IPS-18c (cell line): ENCODE data around the gene SPEF1.

Experiments
- H3K4me3 ChIP-seq: 2 replicates; pipeline ENCODE4 v1.7.0; 2013; ENCODE audit warnings: low read depth, mild to moderate bottlenecking, low read length, moderate library complexity; ENCODE audit not compliant: insufficient read depth
- H3K9me3 ChIP-seq: one replicate; pipeline ENCODE4 v1.6.1; 2013; ENCODE audit warnings: mild to moderate bottlenecking, low read length, moderate library complexity; ENCODE audit not compliant: control insufficient read depth, insufficient read depth

The SPEF1 gene

DNA sequence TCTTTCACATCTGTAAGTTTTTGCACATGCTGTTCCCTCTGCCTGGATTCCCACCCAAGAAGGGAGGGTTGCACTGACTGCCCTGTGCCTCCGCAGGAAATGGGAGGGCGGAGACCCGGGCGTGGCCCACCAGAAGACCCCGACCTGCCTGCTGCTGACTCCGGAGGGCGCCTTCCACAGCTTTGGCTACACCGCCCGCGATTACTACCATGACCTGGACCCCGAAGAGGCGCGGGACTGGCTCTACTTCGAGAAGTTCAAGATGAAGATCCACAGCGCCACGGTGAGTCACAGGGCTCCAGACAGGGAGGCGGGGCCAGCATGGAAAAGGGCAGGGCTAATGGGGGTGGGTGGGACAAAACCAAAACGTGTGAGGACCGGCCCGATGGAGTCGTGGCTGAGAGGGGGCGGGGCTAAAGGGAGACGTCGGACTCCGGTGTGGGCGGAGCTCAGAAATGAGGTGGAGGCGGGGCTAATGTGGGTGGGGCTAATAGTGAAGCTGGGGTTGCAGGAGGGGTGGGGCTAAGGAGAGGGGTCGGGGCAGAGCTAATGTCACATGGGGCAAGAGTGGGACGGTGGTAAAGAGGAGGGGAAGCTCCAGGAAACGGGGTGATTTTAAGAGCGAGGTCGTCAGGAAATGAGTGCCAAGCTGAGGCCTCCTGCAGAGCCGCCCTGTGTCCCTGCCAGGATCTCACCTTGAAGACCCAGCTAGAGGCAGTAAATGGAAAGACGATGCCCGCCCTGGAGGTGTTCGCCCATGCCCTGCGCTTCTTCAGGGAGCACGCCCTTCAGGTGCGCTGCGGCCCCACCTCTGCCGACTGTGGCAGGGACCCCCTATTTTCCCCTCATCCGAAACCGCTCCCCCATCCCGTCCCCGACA, 36.2 kb downstream of the SPEF1 start:
- H3K4me3 ChIP-seq = peak overlapping the region; percentile 69
- H3K9me3 ChIP-seq = peaks cover 2% of the 10 kb centered on the region

DNA sequence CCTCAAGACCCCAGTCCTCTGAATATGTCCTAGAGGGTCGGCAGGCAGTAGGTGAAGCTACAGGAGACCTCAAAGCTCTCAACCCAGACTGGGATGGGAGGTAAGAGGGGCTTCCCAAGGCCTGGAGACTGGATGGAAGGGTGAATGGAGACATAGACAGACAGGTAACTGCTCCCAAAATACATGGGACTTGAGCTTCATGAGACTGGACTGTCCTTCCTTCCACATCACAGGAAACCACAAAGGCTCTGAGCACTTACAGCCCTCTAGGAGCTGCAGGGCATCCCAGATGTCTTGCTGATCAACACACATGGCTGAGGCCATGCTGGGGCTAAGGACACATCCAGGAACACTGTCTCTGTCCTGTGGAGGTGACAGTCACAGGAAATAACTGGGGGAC, 37.2 kb downstream of the SPEF1 start:
- Histone ChIP-seq H3K4me3 (no peak overlapping the region), H3K9me3 (peaks cover 2% of the 10 kb centered on the region)

DNA sequence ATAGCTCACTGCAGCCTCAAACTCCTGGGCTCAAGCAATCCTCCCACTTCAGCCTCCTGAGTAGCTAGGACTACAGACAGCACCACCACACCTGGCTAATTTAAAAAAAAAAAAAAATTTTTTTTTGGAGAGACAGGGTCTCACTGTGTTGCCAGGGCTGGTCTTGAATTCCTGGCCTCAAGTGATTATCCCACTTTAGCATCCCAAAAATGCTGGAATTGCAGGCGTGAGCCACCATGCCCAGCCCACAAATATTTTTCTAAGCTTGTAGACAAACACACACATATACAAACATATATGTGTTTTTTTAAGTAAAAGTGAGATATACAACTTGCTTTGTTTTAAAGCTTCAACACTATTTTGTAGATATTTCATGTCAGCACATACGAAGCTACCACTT, 38.0 kb downstream of the SPEF1 start:
- no peak overlapping the region for H3K4me3 ChIP-seq
- peaks cover 2% of the 10 kb centered on the region for H3K9me3 ChIP-seq

DNA sequence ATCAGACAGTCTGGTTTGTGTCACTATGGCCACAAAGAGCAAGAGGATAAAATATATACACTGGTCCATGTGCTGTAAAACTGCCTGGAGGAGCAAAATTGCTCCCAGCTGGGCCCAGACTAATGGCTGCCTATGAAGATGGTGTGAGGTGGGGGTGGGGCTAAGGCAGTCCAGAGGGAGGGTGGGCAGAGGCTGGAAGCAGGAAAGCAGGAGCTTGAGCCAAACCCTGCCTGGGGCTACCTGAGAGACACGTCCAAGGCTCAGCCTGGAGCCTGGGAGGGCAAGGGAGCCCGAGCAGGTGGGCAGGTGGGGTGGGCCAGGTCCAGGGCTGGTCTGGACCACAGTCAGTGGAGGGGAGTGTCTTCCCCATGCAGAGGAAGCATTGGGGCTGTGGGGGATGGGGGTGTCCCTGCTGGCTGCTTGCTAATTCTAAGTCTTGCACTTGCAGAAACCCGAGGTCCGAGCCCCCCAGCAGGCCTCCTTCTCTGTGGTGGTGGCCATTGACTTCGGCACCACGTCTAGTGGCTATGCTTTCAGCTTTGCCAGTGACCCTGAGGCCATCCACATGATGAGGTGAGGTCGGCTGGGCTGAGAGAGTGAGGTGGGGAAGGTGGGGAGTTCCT, 39.3 kb downstream of the SPEF1 start:
- H3K4me3 ChIP-seq = no peak overlapping the region
- peaks cover 2% of the 10 kb centered on the region for H3K9me3 ChIP-seq

DNA sequence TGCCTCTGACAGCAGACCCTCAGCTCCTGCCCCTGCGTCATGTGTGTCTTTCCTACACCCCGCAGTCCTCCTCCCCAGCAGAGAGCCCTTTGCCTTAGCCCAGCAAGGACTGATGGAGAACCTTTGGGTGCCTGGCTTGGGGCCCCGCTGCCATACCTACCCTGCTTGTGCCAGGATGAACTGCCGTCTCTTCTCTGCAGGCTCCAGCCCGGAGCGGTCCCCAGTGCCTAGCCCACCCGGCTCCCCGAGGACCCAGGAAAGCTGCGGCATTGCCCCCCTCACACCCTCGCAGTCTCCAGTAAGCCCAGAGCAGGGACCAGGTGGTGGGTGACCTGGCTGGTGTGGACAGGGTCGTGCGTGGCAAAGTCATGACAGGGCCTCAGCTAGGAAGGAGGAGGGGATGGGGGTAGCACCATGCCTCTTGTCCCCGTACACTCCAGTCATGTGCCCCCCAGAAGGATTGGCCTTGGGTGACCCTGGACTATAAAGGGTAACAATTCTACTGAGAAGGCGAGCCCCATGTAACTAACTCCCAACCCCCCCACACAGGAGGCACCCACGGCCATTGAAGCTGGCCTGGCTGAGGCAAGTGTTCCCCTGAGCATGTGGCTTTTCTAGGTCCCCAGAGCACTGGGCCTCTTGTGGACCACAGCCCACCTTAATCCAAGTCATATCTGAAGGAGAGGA, 40.5 kb downstream of the SPEF1 start:
- peaks cover 2% of the 10 kb centered on the region for H3K9me3 ChIP-seq

DNA sequence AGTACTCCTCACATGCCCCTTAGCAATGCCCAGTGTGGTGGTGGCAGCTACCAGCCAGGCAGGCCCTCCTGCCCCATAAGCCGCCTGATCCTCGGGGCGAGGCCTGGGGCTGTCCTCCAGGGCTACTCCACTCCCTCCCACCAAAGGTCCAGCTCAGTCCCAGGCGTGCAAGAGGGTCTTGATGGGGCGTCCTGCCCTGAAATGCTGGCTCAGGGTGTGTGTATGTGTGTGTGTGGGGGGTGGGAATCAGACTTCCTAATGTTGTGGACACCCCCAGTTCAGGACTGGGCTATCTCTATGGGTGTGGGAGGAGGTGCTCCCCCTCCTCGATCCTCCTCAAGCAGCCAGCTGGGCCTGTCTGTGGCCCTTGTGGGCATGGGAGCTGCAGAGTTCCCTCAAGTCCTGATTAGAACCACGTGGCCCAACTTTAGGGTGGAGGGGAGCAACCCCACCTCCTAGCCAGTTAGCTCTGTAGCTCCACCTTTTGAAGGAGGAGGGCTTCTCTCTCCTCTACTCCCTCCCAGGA, 41.3 kb downstream of the SPEF1 start:
- H3K9me3 ChIP-seq = peaks cover 2% of the 10 kb centered on the region
- no peak overlapping the region for H3K4me3 ChIP-seq

More for the DNA sequence above, 40.5 kb downstream of the SPEF1 start:
- no peak overlapping the region for H3K4me3 ChIP-seq

DNA sequence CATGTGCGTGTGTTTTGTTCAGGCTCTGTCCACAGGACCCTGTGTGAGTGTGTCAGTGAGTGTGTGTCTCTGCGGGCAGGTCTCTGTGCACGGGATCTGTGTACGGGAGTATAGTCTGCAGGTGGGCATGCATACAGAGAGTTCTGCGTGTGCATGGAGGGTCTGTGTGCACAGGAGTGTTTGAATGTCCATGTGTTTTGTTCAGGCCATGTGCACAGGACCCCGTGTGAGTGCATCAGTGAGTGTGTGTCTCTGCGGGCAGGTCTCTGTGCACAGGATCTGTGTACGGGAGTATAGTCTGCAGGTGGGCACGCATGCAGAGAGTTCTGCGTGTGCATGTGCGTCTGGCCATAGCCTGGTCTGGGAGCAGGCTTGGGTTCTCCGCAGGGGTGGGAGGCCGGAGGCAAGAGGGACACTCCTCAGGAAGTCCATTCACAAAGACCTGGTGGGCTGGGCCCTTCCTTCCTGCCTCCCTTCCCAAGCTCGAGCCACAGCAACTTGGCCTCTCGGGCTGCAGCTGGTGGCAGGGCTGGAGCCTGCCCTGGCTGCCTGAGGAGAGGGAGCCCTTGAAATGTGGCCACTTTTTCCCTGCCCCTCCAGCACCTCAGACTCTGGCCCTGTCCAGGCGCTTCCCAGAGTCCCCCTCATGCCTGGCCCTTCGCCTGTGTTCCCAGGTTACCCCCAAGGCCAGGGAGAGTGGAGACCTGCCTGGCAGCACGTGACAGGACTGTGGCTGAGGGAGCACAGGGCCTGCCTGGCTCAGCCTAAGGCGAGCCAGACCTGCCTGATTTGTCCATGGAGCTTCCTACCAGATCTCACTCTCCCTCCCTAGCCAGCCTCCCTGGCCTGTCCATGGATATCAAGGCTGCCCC, 42.0 kb downstream of the SPEF1 start:
- Histone ChIP-seq H3K4me3 (no peak overlapping the region), H3K9me3 (peaks cover 2% of the 10 kb centered on the region)

DNA sequence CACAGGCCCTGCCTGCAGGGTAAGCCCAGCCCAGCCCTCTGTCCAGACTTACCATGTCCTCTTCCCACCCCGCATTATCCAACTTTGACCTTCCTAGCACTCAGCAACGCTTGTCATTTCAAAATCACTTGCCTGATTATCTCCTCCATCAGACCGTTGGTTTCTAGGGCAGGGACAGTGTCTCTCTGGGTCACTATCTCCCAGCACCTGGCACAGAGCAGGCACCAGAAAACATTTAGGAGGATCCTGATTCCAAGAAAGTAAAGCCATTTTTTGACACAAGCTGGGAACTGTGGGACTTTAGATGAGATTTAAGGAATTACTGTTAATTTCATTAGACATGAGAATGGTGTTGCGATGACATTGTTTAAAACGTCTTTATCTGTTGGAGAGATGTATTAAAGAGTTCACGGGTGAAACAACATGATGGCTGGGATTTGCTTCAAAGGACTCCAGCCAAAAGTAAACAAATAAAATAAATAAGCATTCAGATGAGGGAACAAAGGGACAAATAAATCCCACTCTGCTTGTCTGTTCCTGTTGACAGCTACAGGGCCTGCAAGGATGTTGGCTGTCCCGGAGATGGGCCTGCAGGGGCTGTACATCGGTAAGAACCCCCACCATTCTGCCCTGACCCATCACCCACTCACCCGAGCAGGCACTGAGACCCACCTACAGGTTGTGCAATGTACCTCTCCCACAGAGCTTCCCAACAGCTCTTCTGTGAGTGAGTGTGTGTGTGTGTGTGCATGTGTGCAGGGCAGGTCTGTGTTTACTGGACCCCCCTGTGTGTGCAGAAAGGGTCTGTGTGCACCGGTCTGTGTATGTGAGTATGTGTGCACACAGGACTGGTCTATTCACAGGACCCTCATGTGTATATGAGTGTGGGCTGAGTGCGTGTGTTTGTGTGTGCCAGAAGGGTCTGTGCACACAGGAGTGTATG, 42.9 kb downstream of the SPEF1 start:
- H3K4me3 ChIP-seq = no peak overlapping the region
- H3K9me3 ChIP-seq = peaks cover 2% of the 10 kb centered on the region

DNA sequence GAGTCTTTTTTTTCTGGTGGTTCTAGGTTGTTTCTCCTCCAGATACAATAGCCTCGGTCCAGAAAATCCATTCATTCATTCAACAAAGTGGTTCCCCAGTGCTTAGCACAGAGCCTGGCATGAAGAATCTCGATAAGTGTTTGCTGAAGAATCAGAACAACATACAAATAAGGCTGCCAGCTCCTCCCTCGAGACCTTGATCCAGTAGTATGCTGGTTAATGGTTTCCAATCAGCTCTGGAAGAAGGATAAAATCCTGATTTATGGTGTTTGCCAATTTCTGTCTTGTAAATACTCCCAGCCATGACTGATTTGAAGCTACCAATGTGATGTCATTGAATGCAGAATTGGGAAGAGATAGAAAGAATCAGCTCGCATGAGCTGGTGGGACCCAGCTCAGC, 45.5 kb downstream of the SPEF1 start:
- H3K9me3 ChIP-seq = no peaks in the 10 kb centered on the region
- H3K4me3 ChIP-seq = no peak overlapping the region

DNA sequence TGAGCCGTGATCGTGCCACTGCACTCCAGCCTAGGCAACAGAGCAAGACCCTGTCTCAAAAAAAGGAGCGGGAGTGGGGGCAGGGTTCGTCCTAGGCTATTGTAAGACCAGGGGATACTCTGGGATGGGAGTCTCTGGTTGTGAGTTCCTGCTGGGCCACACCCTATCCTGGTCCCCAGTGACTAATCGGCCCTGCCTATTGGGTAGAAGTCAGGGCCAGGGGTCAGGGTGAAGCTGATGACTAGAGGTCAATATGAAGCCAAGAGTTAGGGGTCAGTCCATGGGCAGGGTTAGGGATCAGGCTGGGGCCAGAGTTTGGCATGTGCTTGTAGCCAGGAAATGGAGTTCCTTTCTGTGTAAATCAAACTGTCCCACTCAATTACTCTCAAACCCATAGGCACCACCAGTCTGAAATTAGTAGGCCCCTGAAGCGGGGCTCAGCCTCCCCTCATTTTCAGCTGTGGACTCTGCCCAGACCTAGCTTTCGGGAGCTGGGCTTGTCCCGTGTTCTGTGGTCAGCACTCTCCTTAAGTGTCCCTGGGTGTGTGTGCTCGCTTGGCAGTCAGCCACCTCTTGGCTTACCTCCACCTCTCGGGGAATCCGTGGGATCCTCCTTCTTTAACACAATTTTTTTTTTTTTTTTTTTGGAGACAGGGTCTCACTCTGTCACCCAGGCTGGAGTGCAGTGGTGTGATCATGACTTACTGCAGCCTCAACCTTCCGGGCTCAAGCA, 47.0 kb downstream of the SPEF1 start:
- H3K9me3 ChIP-seq = no peaks in the 10 kb centered on the region
- H3K4me3 ChIP-seq = no peak overlapping the region

DNA sequence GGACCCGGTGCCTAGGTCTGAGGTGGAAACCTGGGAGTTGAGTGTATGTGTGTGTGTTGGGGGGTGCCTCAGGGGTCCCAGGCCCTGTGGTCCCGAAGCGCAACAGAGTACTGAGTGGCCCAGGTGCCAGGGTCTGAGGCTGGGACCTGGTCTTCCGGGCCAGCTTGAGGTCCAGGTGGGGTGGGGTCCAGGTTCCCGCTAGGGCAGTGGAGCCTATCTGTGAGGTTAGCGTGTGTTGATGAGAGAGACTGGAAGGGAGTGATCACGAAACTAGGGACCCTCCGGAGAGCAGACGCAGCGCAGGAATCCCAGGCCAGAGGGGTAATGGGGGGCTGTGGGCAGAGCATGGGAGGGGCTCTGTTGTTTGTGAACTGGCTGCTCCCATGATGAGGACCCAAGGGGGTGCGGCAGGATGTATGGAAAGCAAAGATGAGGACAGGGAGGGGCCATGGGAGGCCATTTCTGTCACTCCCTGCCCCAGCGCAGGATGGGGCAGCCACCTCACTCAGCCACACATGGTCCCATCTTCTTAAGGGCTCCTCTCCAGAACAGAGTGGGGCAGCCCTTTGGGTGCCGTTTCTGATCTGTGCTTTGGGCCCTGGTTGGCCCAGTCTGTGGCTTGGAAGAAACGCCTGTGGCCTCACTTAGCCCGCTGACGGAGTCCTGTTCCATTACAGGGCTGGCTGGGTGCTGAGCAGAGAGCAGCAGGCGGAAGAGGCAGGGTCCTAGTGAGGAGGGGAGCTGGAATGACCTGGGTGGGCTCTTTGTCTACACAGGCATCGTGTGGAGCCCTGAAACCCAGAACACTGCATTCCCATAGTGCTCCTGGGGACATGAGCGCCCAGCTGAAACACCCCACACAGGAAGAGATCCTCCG, 47.9 kb downstream of the SPEF1 start:
- no peaks in the 10 kb centered on the region for H3K9me3 ChIP-seq
- no peak overlapping the region; the same call in 1 of the 2 replicates for H3K4me3 ChIP-seq

DNA sequence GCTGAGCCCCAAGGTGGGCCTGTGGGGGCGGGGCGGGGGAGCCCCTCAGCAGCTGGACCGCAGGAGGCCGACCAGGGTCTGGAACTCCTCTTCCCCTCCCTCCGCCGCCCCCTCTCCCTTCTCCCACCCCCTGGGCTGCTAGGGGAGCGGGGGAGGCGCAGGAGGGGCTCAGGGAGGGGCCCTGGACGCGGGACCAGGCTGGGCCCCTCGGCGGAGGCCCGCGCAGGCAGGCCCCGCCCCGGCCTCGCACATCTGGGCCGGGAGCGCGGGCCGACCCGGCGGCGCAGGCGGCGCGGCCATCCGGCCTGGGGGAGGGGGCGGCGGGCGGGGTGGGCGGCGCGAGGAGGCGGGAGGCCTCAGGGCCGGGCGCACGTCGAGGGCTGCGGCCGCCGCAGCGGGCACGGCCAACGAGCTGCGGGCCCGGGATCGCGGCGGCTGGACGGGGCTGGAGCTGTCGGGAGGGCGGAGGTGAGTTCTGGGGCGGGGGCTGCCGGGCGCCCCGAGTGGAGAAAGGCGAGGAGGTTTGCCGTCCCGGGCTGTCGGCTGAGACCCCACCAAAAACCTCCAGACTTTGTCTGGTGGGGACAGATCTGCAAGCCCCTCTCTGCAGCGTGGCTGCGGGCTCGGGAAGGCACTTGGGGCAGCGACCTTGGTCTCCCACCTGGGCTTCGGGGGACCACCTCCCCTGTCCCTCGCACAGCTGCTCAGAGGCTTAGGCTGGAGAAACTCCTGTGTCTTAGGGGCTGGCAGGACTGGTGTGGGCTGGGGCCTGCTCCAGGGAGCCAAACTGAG, 48.7 kb downstream of the SPEF1 start, which contains the start of gene HSPA12B:
Gene HSPA12B, plus strand, starts transcription at position 359 of the 792 bp plus-strand sequence. CDS start 5,990 bp downstream, outside the sequence.
- no peaks in the 10 kb centered on the region for H3K9me3 ChIP-seq
- H3K4me3 ChIP-seq = peak within 1 kb of the TSS; percentile 34; the same call in 1 of the 2 replicates

DNA sequence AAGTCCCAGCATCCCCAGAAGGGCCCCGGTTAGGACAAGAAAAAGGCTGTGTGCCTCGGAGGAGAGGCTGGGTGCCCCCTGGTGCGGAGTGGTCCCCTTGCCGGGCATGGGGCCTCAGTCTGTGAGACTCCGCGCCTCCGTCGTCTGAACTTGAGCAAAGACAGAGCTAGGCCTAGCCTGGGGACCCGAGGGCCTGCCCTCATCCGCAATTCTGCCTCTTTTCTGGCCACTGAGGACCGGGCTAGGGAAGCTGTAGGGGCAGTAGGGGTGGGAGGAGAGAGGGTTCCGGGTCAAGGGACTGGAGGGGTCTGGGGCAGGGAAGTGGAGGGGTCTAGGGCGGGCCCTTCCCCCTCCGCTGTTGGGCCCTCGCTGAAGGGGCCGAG, 49.3 kb downstream of the SPEF1 start:
- H3K4me3 ChIP-seq = no peak overlapping the region
- no peaks in the 10 kb centered on the region for H3K9me3 ChIP-seq
